ENCODE data around the gene ZNF431. TPM values are rescaled to one million over a fixed set of nuclear protein-coding genes. Genes with fewer than 3 reads are reported as not detected.
"Not testable (repeated sequence)": the region's sequence is repeated elsewhere in the genome, so short reads cannot be mapped to it uniquely, and the experiment has no call there.

The ZNF431 gene
- total RNA-seq, 1 experiment from 2014 or later: 2.6 TPM

DNA sequence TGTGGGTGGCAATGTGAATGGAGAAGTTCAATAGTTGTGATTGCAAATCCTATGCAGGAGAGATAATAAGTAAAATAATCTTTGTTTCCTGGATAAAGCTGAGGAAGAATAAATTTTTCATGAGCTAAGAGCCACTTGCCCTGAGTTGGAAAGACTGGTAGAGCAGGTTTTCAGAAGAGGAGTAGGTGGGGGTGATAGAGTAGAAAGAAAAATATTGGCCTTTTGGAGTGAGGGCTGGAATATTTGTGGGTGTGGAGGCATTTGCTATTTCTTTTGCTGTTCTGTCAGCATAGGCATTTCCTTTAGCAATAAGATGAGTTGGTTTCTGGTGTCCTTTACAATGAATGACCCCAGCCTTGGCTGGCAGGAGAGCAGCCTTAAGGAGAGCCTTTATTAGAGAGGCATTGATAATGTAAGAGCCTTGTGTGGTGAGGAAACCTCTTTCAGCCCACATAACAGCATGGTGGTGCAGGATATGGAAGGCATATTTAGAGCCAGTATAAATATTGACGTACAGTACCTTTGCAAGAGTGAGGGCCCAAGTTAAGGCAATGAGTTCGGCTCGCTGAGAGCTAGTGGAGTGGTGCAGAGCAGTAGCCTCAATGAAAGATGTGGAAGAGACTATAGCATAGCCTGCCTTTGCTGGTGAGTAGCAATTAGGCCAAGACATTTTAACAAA lies 11.6 kb upstream of the ZNF431 start:
- H3K36me3 ChIP-seq (replicated peaks; ENCODE audit: control insufficient read depth, insufficient read depth, low read length): no peaks in the 10 kb centered on the region
- H3K4me3 ChIP-seq (ENCODE audit: insufficient read depth, low read depth, low read length): no peak overlapping the region

DNA sequence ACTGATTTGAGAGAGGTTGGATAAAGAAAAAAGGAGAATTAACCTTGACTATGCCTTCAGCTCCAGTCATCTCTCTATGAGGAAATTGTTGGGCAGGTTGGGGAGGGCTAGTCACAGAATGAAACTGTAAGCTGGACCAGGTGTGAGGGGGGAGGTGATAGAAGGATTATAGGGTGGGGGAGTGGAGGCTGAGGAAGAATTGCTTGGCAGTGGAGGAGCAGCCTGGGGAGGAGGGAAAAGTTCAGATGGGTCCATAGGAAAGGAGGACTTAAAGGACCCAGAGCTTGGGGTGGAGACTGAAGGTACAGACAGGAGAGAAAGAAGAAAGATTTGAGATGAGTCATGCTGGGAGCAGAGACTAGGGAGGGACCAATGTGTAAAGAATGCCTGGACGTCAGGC lies 8.2 kb upstream of the ZNF431 start:
- no peaks in the 10 kb centered on the region for H3K27me3 ChIP-seq (ENCODE audit: control insufficient read depth, insufficient read depth, low read length)
- no peaks in the 10 kb centered on the region for H3K36me3 ChIP-seq (replicated peaks; ENCODE audit: control insufficient read depth, insufficient read depth, low read length)
- H3K4me3 ChIP-seq (ENCODE audit: insufficient read depth, low read depth, low read length): no peak overlapping the region

More for the DNA sequence above, 11.6 kb upstream of the ZNF431 start:
- H3K27me3 ChIP-seq (ENCODE audit: control insufficient read depth, insufficient read depth, low read length): no peaks in the 10 kb centered on the region
- no peak for DNase-seq

DNA sequence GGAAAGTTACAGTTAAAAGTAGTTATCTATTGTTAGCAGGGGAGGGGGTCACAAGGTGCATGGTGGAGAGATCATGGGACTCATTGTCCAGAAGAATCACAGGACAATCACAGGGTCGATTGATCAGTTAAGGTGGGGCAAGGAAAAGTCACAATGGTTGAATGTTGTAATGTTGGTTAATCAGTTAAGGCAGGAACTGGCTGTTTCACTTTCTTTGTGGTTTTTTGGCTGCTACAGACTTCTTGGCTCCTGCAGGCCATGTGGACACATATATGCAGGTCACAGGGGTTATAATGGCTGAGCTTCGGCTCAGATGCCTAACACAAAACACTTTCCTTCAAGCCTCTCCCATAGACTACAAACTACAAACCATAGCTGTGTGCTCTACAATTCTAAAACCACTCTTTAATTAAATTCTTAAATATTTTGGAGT lies 6.9 kb upstream of the ZNF431 start:
- DNase-seq: no peak
- Histone ChIP-seq H3K4me3 (ENCODE audit: insufficient read depth, low read depth, low read length) (no peak overlapping the region), H3K27me3 (ENCODE audit: control insufficient read depth, insufficient read depth, low read length) (no peaks in the 10 kb centered on the region), H3K36me3 (replicated peaks; ENCODE audit: control insufficient read depth, insufficient read depth, low read length) (no peaks in the 10 kb centered on the region)

More for the DNA sequence above, 8.2 kb upstream of the ZNF431 start:
- no peak for DNase-seq

DNA sequence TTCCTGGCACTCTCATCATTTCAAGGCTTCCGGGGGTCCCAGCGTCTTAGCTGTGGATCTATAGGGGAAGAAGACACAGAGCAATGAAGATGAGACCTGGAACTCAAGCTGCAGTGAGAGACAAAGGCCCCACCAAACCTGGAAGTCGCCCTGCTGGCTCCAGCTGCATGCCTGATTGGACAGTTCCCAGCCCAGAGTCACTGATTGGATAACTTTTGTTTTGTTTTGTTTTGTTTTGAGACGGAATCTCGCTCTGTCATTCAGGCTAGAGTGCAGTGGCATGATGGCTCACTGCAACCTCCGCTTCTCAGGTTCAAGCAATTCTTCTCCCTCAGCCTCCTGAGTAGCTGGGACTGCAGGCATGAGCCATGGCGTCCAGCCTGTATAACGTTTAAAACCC lies 6.4 kb upstream of the ZNF431 start:
- no peaks in the 10 kb centered on the region for H3K27me3 ChIP-seq (ENCODE audit: control insufficient read depth, insufficient read depth, low read length)
- no peak for DNase-seq
- H3K36me3 ChIP-seq (replicated peaks; ENCODE audit: control insufficient read depth, insufficient read depth, low read length): no peaks in the 10 kb centered on the region
- no peak overlapping the region for H3K4me3 ChIP-seq (ENCODE audit: insufficient read depth, low read depth, low read length)

DNA sequence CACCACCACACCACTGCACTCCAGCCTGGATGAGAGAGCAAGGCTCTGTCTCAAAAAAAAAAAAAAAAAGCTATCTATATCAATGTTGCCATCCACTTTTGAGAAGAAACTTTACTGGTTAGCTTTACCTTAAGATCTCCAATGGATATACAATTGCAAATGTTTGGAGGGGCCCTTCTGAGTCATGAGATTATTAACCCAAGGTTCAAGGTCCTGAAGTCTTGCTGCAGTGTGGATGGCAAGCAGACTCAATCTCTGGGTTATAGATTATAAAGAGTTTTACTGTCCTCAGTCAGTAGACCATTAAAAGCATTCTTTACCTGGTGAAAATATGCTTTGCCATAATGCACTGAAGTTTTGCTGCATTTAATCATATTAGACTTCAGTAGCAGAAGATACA lies 3.7 kb upstream of the ZNF431 start:
- DNase-seq: no peak
- no peaks in the 10 kb centered on the region for H3K36me3 ChIP-seq (replicated peaks; ENCODE audit: control insufficient read depth, insufficient read depth, low read length)
- no peak overlapping the region for H3K4me3 ChIP-seq (ENCODE audit: insufficient read depth, low read depth, low read length)
- H3K27me3 ChIP-seq (ENCODE audit: control insufficient read depth, insufficient read depth, low read length): no peaks in the 10 kb centered on the region

DNA sequence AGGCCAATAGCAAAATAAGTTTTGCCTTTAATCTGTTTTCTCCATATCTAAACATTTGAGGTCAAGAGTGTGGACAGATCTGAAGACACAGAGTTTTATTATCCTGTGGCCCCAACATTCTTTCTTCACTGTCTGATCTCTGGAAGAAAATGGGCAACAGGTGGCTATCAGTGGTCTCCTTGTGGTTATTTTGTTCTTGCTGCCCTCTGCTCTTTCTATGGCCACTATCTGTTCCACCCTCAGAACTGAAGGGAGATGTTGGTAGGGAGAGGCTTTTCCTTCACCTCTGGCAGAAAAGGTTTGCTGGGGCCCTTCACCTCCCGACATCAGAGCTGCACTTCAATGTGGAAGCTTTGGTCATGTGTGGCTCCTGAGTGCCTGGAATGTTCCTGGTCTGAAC lies 834 bp upstream of the ZNF431 start:
- H3K27me3 ChIP-seq (ENCODE audit: control insufficient read depth, insufficient read depth, low read length); H3K4me3 ChIP-seq (ENCODE audit: insufficient read depth, low read depth, low read length); DNase-seq; H3K36me3 ChIP-seq (replicated peaks; ENCODE audit: control insufficient read depth, insufficient read depth, low read length): not testable (repeated sequence)

DNA sequence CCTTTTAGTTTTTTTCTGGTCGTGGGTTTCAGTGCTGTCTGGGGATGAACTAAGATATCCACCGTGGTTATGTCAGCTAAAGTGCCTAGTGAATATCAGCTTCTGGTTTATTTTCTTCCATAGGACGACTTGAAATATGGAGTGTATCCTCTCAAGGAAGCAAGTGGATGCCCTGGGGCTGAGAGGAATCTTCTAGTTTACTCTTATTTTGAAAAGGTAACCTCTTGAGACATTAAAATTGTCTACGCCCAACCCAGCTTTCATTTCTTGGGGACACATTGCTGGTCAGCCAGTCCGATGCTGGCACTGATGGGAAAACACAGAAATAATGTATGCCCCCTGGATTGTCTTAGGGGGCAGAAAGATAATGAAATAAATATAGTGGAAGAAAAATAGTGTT lies 1.6 kb downstream of the ZNF431 start:
- no peak for DNase-seq
- H3K27me3 ChIP-seq (ENCODE audit: control insufficient read depth, insufficient read depth, low read length): no peaks in the 10 kb centered on the region
- peaks cover 13% of the 10 kb centered on the region for H3K36me3 ChIP-seq (replicated peaks; ENCODE audit: control insufficient read depth, insufficient read depth, low read length)
- no peak overlapping the region for H3K4me3 ChIP-seq (ENCODE audit: insufficient read depth, low read depth, low read length)

DNA sequence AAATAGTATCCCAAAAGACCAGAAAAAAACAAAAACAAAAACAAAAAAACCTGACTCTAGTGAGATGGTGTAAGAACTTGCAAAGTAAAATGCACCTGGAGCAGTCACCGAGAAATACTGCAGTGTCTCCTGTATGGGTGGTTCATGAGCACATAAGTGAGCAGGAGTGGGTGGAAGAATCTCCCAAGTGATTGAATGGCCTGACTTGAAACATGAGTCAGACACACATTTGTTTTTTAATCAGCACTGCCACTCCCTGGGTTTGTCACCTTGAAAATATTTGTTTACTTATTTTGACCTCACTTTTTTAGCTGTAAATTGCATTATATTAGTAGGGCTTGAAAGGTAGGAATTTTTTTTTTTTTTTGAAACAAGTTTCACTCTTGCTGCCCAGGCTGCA lies 2.0 kb downstream of the ZNF431 start:
- H3K36me3 ChIP-seq (replicated peaks; ENCODE audit: control insufficient read depth, insufficient read depth, low read length): peaks cover 14% of the 10 kb centered on the region

DNA sequence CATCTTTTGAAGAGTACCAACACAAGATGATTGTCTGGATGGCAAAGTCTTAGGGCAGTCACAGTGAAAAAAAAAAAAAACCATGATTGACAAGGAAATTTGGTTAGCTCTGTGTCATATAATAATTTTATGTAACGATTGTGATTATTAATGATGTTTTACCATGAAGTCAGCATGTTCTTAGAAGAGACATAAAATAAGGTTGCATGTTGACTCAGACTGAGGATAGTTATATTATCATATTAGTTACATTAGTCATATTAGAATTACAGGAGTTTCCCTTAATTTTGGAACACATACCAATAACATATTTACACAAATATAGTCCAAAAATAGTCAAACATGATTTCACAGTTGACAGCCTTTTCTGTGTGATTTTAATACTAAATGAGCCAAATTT lies 5.7 kb downstream of the ZNF431 start:
- Histone ChIP-seq H3K27me3 (ENCODE audit: control insufficient read depth, insufficient read depth, low read length) (no peaks in the 10 kb centered on the region), H3K36me3 (replicated peaks; ENCODE audit: control insufficient read depth, insufficient read depth, low read length) (peaks cover 29% of the 10 kb centered on the region), H3K4me3 (ENCODE audit: insufficient read depth, low read depth, low read length) (no peak overlapping the region)
- DNase-seq: no peak

More for the DNA sequence above, 2.0 kb downstream of the ZNF431 start:
- no peak for DNase-seq
- no peaks in the 10 kb centered on the region for H3K27me3 ChIP-seq (ENCODE audit: control insufficient read depth, insufficient read depth, low read length)
- no peak overlapping the region for H3K4me3 ChIP-seq (ENCODE audit: insufficient read depth, low read depth, low read length)

DNA sequence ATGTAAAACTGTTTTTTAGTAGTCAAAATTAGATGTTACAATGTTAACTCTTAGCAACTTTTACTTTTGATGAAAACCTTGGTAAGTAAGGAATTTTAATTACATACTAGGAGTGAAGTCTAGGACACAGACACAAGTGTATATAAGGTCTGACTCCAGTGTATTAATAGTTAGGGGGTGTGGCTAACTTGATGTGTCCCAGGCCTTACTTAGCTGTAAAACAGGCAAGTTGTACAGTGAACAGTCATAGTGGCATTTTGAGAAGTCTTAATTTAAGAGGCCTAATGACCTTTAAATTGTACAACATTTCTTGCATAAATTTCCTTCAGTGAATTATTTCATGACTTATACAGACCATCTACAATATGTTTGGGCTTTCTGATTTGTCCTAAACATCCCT lies 6.8 kb downstream of the ZNF431 start:
- no peak for DNase-seq
- Histone ChIP-seq H3K36me3 (replicated peaks; ENCODE audit: control insufficient read depth, insufficient read depth, low read length) (peaks cover 31% of the 10 kb centered on the region), H3K27me3 (ENCODE audit: control insufficient read depth, insufficient read depth, low read length) (no peaks in the 10 kb centered on the region), H3K4me3 (ENCODE audit: insufficient read depth, low read depth, low read length) (no peak overlapping the region)

DNA sequence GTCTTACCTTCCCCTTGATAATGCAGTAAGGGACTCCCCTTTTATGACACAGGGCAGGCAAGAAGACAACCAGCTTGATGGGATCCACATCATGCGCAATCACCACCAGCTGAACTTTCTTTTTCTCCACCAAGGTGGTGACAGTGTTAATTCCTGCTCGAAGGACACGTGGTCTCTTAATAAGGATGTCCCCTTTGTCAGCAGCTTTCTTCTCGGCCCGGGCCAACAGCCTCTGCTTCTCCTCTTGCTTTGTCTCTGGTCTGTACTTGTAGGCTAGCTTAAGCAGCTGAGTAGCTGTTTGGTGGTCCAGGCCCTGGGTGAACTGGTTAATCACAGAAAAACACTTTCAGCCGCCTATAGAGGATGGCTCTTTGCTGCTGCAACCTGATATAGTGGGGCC lies 8.0 kb downstream of the ZNF431 start:
- DNase-seq: no peak
- Histone ChIP-seq H3K4me3 (ENCODE audit: insufficient read depth, low read depth, low read length) (no peak overlapping the region), H3K27me3 (ENCODE audit: control insufficient read depth, insufficient read depth, low read length) (no peaks in the 10 kb centered on the region), H3K36me3 (replicated peaks; ENCODE audit: control insufficient read depth, insufficient read depth, low read length) (peaks cover 30% of the 10 kb centered on the region)

DNA sequence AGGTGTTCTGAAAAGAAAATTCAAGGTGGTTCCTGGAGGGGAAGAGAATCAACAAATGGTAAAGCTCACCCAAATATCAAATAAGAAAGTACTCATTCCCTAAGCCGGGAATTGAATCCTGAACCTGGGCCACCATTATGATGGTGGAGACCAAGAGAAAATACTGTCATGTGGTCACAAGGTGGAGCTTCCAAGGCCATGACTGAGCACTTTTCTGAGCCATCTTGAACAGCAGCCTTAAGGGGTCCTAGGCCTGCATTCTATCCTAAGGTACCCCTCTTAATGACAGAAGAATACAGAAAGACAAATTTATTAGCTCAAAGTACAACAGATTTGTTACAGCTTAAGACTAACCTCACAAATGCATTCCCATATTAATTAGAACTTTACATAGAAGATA lies 9.6 kb downstream of the ZNF431 start:
- no peak overlapping the region for H3K4me3 ChIP-seq (ENCODE audit: insufficient read depth, low read depth, low read length)
- DNase-seq: no peak
- no peaks in the 10 kb centered on the region for H3K27me3 ChIP-seq (ENCODE audit: control insufficient read depth, insufficient read depth, low read length)
- peaks cover 25% of the 10 kb centered on the region for H3K36me3 ChIP-seq (replicated peaks; ENCODE audit: control insufficient read depth, insufficient read depth, low read length)

DNA sequence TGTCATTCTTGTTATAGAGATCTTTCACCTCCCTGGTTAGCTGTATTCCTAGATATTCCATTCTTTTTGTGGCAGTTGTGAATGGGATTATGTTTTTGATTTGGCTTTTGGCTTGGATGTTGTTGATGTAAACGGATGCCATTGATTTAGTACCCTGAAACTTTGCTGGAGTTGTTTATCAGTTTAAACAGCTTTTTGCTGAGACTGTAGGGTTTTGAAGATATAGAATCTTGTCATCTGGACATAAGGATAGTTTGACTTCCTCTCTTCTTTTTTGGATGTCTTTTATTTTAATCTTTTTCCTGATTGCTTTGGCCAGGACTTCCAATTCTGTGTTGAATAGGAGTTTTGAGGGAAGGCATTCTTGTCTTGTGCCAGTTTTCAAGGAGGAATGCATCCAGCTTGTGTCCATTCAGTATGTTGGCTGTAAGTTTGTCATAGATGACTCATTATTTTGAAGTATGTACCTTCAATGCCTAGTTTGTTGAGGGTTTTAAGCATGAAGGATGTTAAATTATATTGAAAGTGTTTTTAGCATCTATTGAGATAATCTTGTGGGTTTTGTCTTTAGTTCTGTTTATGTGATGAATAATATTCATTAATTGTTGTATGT lies 16.8 kb downstream of the ZNF431 start:
- Histone ChIP-seq H3K4me3 (ENCODE audit: insufficient read depth, low read depth, low read length) (no peak overlapping the region), H3K27me3 (ENCODE audit: control insufficient read depth, insufficient read depth, low read length) (no peaks in the 10 kb centered on the region), H3K36me3 (replicated peaks; ENCODE audit: control insufficient read depth, insufficient read depth, low read length) (no peaks in the 10 kb centered on the region; the same call in 1 of the 2 replicates)
- DNase-seq: no peak

DNA sequence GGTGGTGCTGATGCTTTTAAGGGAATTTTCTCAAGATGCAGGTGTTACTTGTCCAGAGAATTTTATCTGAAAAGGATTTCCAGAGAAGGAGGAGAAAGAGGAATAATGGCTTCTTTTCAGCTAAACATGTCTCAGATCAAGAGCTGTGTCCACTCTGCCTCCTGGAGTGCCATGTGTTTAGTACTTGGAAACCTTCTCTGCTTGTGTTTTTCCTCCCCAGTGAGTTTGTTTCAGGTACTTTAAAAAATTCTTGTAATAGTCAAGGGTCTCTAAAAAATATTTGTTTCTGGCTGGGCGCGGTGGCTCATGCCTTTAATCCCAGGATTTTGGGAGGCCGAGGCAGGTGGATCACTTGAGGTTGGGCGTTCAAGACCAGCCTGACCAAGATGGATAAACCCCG lies 22.7 kb downstream of the ZNF431 start:
- H3K27me3 ChIP-seq (ENCODE audit: control insufficient read depth, insufficient read depth, low read length): no peaks in the 10 kb centered on the region
- H3K4me3 ChIP-seq (ENCODE audit: insufficient read depth, low read depth, low read length): no peak overlapping the region
- no peak for DNase-seq
- peaks cover 2% of the 10 kb centered on the region for H3K36me3 ChIP-seq (replicated peaks; ENCODE audit: control insufficient read depth, insufficient read depth, low read length)

DNA sequence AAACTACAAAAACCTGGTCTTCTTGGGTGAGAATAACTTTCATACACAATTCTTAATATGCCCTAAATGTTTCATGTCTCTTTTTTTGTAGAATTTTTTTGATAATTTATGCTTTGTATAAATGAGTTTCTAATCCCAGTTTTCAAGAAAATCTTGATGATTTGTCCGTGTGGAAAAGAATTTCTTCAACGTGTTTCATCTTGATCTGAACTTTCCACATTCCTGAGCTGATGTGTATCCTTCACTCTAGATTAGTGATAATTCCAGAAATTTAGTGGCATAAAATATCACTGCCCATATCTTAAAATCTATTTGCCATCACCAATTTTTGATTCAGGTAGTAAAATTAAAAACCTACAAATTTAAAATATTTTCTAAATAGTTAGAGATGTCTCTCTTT lies 24.6 kb downstream of the ZNF431 start:
- peaks cover 2% of the 10 kb centered on the region for H3K36me3 ChIP-seq (replicated peaks; ENCODE audit: control insufficient read depth, insufficient read depth, low read length)
- no peak overlapping the region for H3K4me3 ChIP-seq (ENCODE audit: insufficient read depth, low read depth, low read length)
- DNase-seq: no peak
- no peaks in the 10 kb centered on the region for H3K27me3 ChIP-seq (ENCODE audit: control insufficient read depth, insufficient read depth, low read length)
